Stimulated activated naive CD8-positive, alpha-beta T cell treated with anti-CD3 and anti-CD28 coated beads, Interleukin-15, amount 100 ng/mL, for 72 hours (primary cell): ENCODE results near the gene MVP.

ENCODE experiments used
- ATAC-seq: fragments of 150-1000 bp; cut with Tn5 transposase; 2 replicates; pipeline ENCODE4 v1.10.0; 2021; ENCODE audit warnings: mild to moderate bottlenecking, moderate library complexity
- DNase-seq, 2 donors: peaks; one replicate each; pipeline ENCODE4 v3.0.0; 2021 to 2022
- H3K27ac Mint-ChIP-seq, 2 donors: one replicate each; pipeline ENCODE4 v1.8.0; 2022; ENCODE audit warnings: mild to moderate bottlenecking in 2 of 2, mixed read lengths in 2 of 2, moderate library complexity in 2 of 2
- H3K27me3 Mint-ChIP-seq: one replicate; pipeline ENCODE4 v1.8.0; 2022; ENCODE audit warnings: mixed read lengths
- H3K4me1 Mint-ChIP-seq: one replicate; pipeline ENCODE4 v1.8.0; 2022; ENCODE audit warnings: mild to moderate bottlenecking, mixed read lengths
- H3K4me3 Mint-ChIP-seq, 2 donors: one replicate each; pipeline ENCODE4 v1.8.0; 2022; ENCODE audit warnings: mild to moderate bottlenecking in 2 of 2, mixed read lengths in 2 of 2, moderate library complexity in 1 of 2
- H3K9me3 Mint-ChIP-seq, 2 donors: one replicate each; pipeline ENCODE4 v1.8.0; 2022; ENCODE audit warnings: mixed read lengths in 2 of 2

The MVP gene

GRCh38 chr16:29809850-29810698 lies 10.2 kb upstream of the MVP start:
- ATAC-seq (no peak), DNase-seq (peak; percentile 59 to 62)
- Mint-ChIP-seq H3K9me3 (no peaks in the 10 kb centered on the region), H3K27ac (peak overlapping the region in 1 of 2 donors; percentile 68), H3K4me3 (peak overlapping the region; percentile 88 to 89), H3K4me1 (peaks cover 74% of the 10 kb centered on the region), H3K27me3 (peaks cover 13% of the 10 kb centered on the region)

GRCh38 chr16:29810699-29811169 lies 9.5 kb upstream of the MVP start:
- ATAC-seq: no peak
- DNase-seq: no peak
- peaks cover 74% of the 10 kb centered on the region for H3K4me1 Mint-ChIP-seq
- H3K9me3 Mint-ChIP-seq: no peaks in the 10 kb centered on the region
- H3K27me3 Mint-ChIP-seq: peaks cover 13% of the 10 kb centered on the region
- H3K4me3 Mint-ChIP-seq: peak overlapping the region; percentile 88 to 89
- peak overlapping the region; percentile 60 to 85 for H3K27ac Mint-ChIP-seq

- H3K4me3 Mint-ChIP-seq: peak overlapping the region; percentile 88 to 89
- peak; percentile 71 to 80 for DNase-seq
These were observed 8.9 kb upstream of the MVP start for GRCh38 chr16:29811170-29811895.

GRCh38 chr16:29811896-29812665 lies 8.2 kb upstream of the MVP start, which contains the start of gene PRRT2:
Gene PRRT2, plus strand, starts transcription at chr16:29812193. Its CDS starts 862 bp downstream, at chr16:29813055.
- no peak for ATAC-seq
- H3K4me3 Mint-ChIP-seq: peak within 1 kb of the TSS; percentile 88 to 89
- no peaks in the 10 kb centered on the region for H3K9me3 Mint-ChIP-seq
- peak within 1 kb of the TSS; percentile 13 to 91 for H3K27ac Mint-ChIP-seq
- DNase-seq: peak; percentile 45 to 46
- peaks cover 79% of the 10 kb centered on the region for H3K4me1 Mint-ChIP-seq
- H3K27me3 Mint-ChIP-seq: peaks cover 13% of the 10 kb centered on the region

More at GRCh38 chr16:29811170-29811895, 8.9 kb upstream of the MVP start:
- peak; percentile 50 for ATAC-seq
- H3K4me1 Mint-ChIP-seq: peaks cover 74% of the 10 kb centered on the region
- peak overlapping the region; percentile 13 to 91 for H3K27ac Mint-ChIP-seq
- H3K9me3 Mint-ChIP-seq: no peaks in the 10 kb centered on the region
- peaks cover 13% of the 10 kb centered on the region for H3K27me3 Mint-ChIP-seq

GRCh38 chr16:29812754-29813643 lies 7.3 kb upstream of the MVP start:
- DNase-seq (no peak), ATAC-seq (no peak)
- no peak overlapping the region for H3K27ac Mint-ChIP-seq
- H3K9me3 Mint-ChIP-seq: no peaks in the 10 kb centered on the region
- H3K27me3 Mint-ChIP-seq: peaks cover 13% of the 10 kb centered on the region
- H3K4me1 Mint-ChIP-seq: peaks cover 86% of the 10 kb centered on the region
- peak overlapping the region; percentile 88 to 89 for H3K4me3 Mint-ChIP-seq

GRCh38 chr16:29813644-29814562 lies 6.4 kb upstream of the MVP start:
- Mint-ChIP-seq H3K4me1 (peaks cover 86% of the 10 kb centered on the region), H3K9me3 (no peaks in the 10 kb centered on the region), H3K4me3 (peak overlapping the region in 1 of 2 donors; percentile 11), H3K27me3 (peaks cover 13% of the 10 kb centered on the region), H3K27ac (no peak overlapping the region)
- ATAC-seq (no peak), DNase-seq (no peak)

GRCh38 chr16:29814592-29814991 lies 5.7 kb upstream of the MVP start:
- H3K4me1 Mint-ChIP-seq: peaks cover 88% of the 10 kb centered on the region
- peaks cover 13% of the 10 kb centered on the region for H3K27me3 Mint-ChIP-seq
- H3K4me3 Mint-ChIP-seq: peak overlapping the region; percentile 92
- ATAC-seq: no peak
- no peaks in the 10 kb centered on the region for H3K9me3 Mint-ChIP-seq
- no peak for DNase-seq
- peak overlapping the region in 1 of 2 donors; percentile 65 for H3K27ac Mint-ChIP-seq

- no peak for ATAC-seq
- peaks cover 88% of the 10 kb centered on the region for H3K4me1 Mint-ChIP-seq
- H3K27ac Mint-ChIP-seq: peak overlapping the region; percentile 94 to 98
- peaks cover 13% of the 10 kb centered on the region for H3K27me3 Mint-ChIP-seq
- no peak for DNase-seq
- no peaks in the 10 kb centered on the region for H3K9me3 Mint-ChIP-seq
- H3K4me3 Mint-ChIP-seq: peak overlapping the region; percentile 92
These were observed 5.1 kb upstream of the MVP start for GRCh38 chr16:29815032-29815721.

GRCh38 chr16:29815793-29816693 lies 4.2 kb upstream of the MVP start, which contains the start of gene PAGR1:
Gene PAGR1, plus strand, starts transcription at chr16:29816152. Its CDS starts 374 bp downstream, at chr16:29816526.
- DNase-seq (peak; percentile 98 to 99), ATAC-seq (peak; percentile 80)
- H3K4me1 Mint-ChIP-seq: peaks cover 80% of the 10 kb centered on the region
- peak within 1 kb of the TSS; percentile 92 for H3K4me3 Mint-ChIP-seq
- no peaks in the 10 kb centered on the region for H3K9me3 Mint-ChIP-seq
- peaks cover 13% of the 10 kb centered on the region for H3K27me3 Mint-ChIP-seq
- H3K27ac Mint-ChIP-seq: peak within 1 kb of the TSS; percentile 94 to 98

- H3K27me3 Mint-ChIP-seq: peaks cover 13% of the 10 kb centered on the region
- ATAC-seq (peak; percentile 56), DNase-seq (peak; percentile 76 to 79)
- H3K4me3 Mint-ChIP-seq: peak overlapping the region; percentile 92
- H3K27ac Mint-ChIP-seq: peak overlapping the region; percentile 91 to 98
- H3K4me1 Mint-ChIP-seq: peaks cover 77% of the 10 kb centered on the region
- H3K9me3 Mint-ChIP-seq: no peaks in the 10 kb centered on the region
These were observed 3.4 kb upstream of the MVP start for GRCh38 chr16:29816694-29817441.

- ATAC-seq: no peak
- H3K4me3 Mint-ChIP-seq: peak overlapping the region; percentile 75 to 80
- no peak for DNase-seq
- peaks cover 77% of the 10 kb centered on the region for H3K4me1 Mint-ChIP-seq
- H3K27me3 Mint-ChIP-seq: peaks cover under 1% of the 10 kb centered on the region
- H3K27ac Mint-ChIP-seq: peak overlapping the region in 1 of 2 donors; percentile 20
- H3K9me3 Mint-ChIP-seq: no peaks in the 10 kb centered on the region
These were observed 2.2 kb upstream of the MVP start for GRCh38 chr16:29818082-29818481.
